GM18907 (cell line): ENCODE measurements around the gene SOBP.
"Not testable (repeated sequence)": the region's sequence is repeated elsewhere in the genome, so short reads cannot be mapped to it uniquely, and the experiment has no call there.

ENCODE experiments used
- ATAC-seq: cut with Tn5 transposase; IDR thresholded peaks from one replicate; pipeline ENCODE4 v1.9.1; 2021; ENCODE audit warnings: mild to moderate bottlenecking, moderate library complexity; ENCODE audit not compliant: unreplicated experiment

SOBP gene

GRCh38 chr6:107489636-107490565 is at the start of gene SOBP:
TSS of gene SOBP (plus strand) at chr6:107490117. CDS start at chr6:107490617, 500 bp downstream.
- peak; percentile 42 for ATAC-seq

GRCh38 chr6:107440936-107441335 is 49.0 kb upstream of the SOBP start:
- ATAC-seq = no peak

- no peak for ATAC-seq
Observed at GRCh38 chr6:107441682-107442081, 48.2 kb upstream of the SOBP start.

- no peak for ATAC-seq
Observed at GRCh38 chr6:107442938-107443607, 46.8 kb upstream of the SOBP start.

GRCh38 chr6:107443608-107444267 is 46.2 kb upstream of the SOBP start:
- no peak for ATAC-seq

GRCh38 chr6:107444277-107444676 is 45.6 kb upstream of the SOBP start:
- ATAC-seq = no peak

GRCh38 chr6:107447663-107448216 is 42.2 kb upstream of the SOBP start:
- no peak for ATAC-seq

- no peak for ATAC-seq
Observed at GRCh38 chr6:107448776-107449175, 41.1 kb upstream of the SOBP start.

- peak; percentile 35 for ATAC-seq
Observed at GRCh38 chr6:107458672-107459282, 31.1 kb upstream of the SOBP start.

- peak; percentile 94 for ATAC-seq
Observed at GRCh38 chr6:107459283-107460082, 30.4 kb upstream of the SOBP start, which contains the start of gene PDSS2. TSS of gene PDSS2 (minus strand) at chr6:107459564. CDS start at chr6:107459285, 279 bp downstream.

- ATAC-seq = no peak
Observed at GRCh38 chr6:107460083-107460631, 29.8 kb upstream of the SOBP start.

GRCh38 chr6:107466062-107466461 is 23.9 kb upstream of the SOBP start:
- ATAC-seq = no peak

- ATAC-seq = no peak
Observed at GRCh38 chr6:107470364-107470763, 19.6 kb upstream of the SOBP start.

GRCh38 chr6:107473660-107474059 is 16.3 kb upstream of the SOBP start:
- ATAC-seq = no peak

- not testable (repeated sequence) for ATAC-seq
Observed at GRCh38 chr6:107475360-107475759, 14.6 kb upstream of the SOBP start.

GRCh38 chr6:107475826-107476225 is 14.1 kb upstream of the SOBP start:
- ATAC-seq = not testable (repeated sequence)

GRCh38 chr6:107479089-107479690 is 10.7 kb upstream of the SOBP start:
- ATAC-seq = no peak

- no peak for ATAC-seq
Observed at GRCh38 chr6:107485157-107485556, 4.8 kb upstream of the SOBP start.
